Ascending aorta (tissue), 2 donors: ENCODE results near the gene OSBPL8. TPM values are rescaled to one million over a fixed set of nuclear protein-coding genes. Genes with fewer than 3 reads are reported as not detected.

Source experiments
- DNase-seq, 2 donors: peaks; one replicate each; pipeline ENCODE4 v3.0.0-alpha.2; 2019; ENCODE audit warnings: low spot score in 2 of 2
- H3K27ac ChIP-seq, 2 donors: fragments of 200-600 bp; sonication (generic); one replicate each; pipeline ENCODE4 v1.5.1; 2016 to 2017; ENCODE audit warnings: mild to moderate bottlenecking in 1 of 2
- H3K27me3 ChIP-seq: fragments of 200-600 bp; sonication (generic); one replicate; pipeline ENCODE4 v1.5.1; 2017
- H3K36me3 ChIP-seq, 2 donors: fragments of 200-600 bp; sonication (generic); one replicate each; pipeline ENCODE4 v1.5.1; 2016
- H3K4me1 ChIP-seq, 2 donors: fragments of 200-600 bp; sonication (generic); one replicate each; pipeline ENCODE4 v1.5.1; 2016 to 2017; ENCODE audit warnings: mild to moderate bottlenecking in 1 of 2
- H3K4me3 ChIP-seq, 2 donors: fragments of 200-600 bp; sonication (generic); one replicate each; pipeline ENCODE4 v1.5.1; 2016 to 2017; ENCODE audit warnings: mild to moderate bottlenecking in 1 of 2
- H3K9me3 ChIP-seq, 2 donors: fragments of 200-600 bp; sonication (generic); one replicate each; pipeline ENCODE4 v1.5.1; 2016
- CTCF ChIP-seq, 3 experiments: fragments of 200-600 bp in 2 of 3; fragments of 450-650 bp in 1 of 3; sonication (generic) in 2 of 3; IDR thresholded peaks; one replicate each; pipeline ENCODE4 v1.5.1; 2016 to 2019; ENCODE audit warnings: antibody characterized with exemption in 3 of 3, mild to moderate bottlenecking in 1 of 3, moderate library complexity in 1 of 3
- intact Hi-C: fragments of 100-400 bp; cut with DNase I; formaldehyde crosslinking; loops from one replicate; pipeline ENCODE4 v1.15.1; 2023
- total RNA-seq: library from RNA; depleted of rRNA; stranded (reverse); fragments of >200 nt; gene quantifications from one replicate; pipeline ENCODE4 v1.1.0, GENCODE V29; 2016

Gene OSBPL8
- total RNA-seq, 1 donor from 2014 or later = 18.6 TPM

GRCh38 chr12:76571256-76571655, 11.7 kb upstream of the OSBPL8 start:
- Histone ChIP-seq H3K27me3 (no peaks in the 10 kb centered on the region), H3K4me1 (no peaks in the 10 kb centered on the region), H3K9me3 (no peaks in the 10 kb centered on the region), H3K27ac (no peak overlapping the region), H3K36me3 (no peaks in the 10 kb centered on the region), H3K4me3 (no peak overlapping the region)
- intact Hi-C loops = no loop called here
- TF ChIP-seq CTCF (IDR thresholded peaks at IDR 0.05) = no peak
- no peak for DNase-seq

GRCh38 chr12:76569685-76570604, 10.4 kb upstream of the OSBPL8 start:
- intact Hi-C loops = loop anchor here (10.0 kb wide), 1 partner anchor 225 kb away; no protein-coding TSS in a partner anchor

GRCh38 chr12:76568888-76569551, 9.4 kb upstream of the OSBPL8 start:
- no peaks in the 10 kb centered on the region for H3K27me3 ChIP-seq
- TF ChIP-seq CTCF (IDR thresholded peaks at IDR 0.05) = no peak
- intact Hi-C loops = loop anchor here (10.0 kb wide), 1 partner anchor 226 kb away; no protein-coding TSS in a partner anchor

More at GRCh38 chr12:76569685-76570604, 10.4 kb upstream of the OSBPL8 start:
- Histone ChIP-seq H3K27ac (no peak overlapping the region), H3K9me3 (no peaks in the 10 kb centered on the region), H3K36me3 (no peaks in the 10 kb centered on the region), H3K4me1 (no peaks in the 10 kb centered on the region), H3K27me3 (no peaks in the 10 kb centered on the region), H3K4me3 (no peak overlapping the region)
- no peak for DNase-seq
- no peak for TF ChIP-seq CTCF (IDR thresholded peaks at IDR 0.05)

DNA sequence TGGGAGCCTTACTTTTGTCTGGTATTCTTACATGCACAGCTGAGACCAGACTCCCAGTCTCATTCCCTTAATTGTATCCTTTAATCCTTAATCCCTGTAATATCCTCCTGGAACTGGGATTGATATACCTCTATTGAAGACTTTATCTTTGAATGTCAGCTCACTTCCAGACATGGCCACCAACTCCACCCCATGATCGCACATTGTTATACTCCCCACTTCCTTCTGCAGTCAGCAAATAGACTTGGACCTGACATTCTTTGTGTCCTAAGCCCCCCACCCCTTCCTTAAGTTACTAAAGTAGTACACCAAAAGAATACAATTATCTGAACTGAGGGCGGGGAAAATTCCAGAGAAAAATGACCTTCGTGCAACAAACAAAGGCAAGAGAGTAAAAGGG, 8.6 kb upstream of the OSBPL8 start:
- TF ChIP-seq CTCF (IDR thresholded peaks at IDR 0.05) = no peak
- no peaks in the 10 kb centered on the region for H3K27me3 ChIP-seq
- no peaks in the 10 kb centered on the region for H3K36me3 ChIP-seq
- H3K27ac ChIP-seq = no peak overlapping the region
- no peaks in the 10 kb centered on the region for H3K4me1 ChIP-seq
- no peaks in the 10 kb centered on the region for H3K9me3 ChIP-seq
- intact Hi-C loops = loop anchor here (10.0 kb wide), 1 partner anchor 227 kb away; no protein-coding TSS in a partner anchor
- DNase-seq = no peak
- no peak overlapping the region for H3K4me3 ChIP-seq

More at GRCh38 chr12:76568888-76569551, 9.4 kb upstream of the OSBPL8 start:
- Histone ChIP-seq H3K36me3 (no peaks in the 10 kb centered on the region), H3K4me3 (no peak overlapping the region), H3K9me3 (no peaks in the 10 kb centered on the region), H3K4me1 (no peaks in the 10 kb centered on the region), H3K27ac (no peak overlapping the region)
- no peak for DNase-seq

DNA sequence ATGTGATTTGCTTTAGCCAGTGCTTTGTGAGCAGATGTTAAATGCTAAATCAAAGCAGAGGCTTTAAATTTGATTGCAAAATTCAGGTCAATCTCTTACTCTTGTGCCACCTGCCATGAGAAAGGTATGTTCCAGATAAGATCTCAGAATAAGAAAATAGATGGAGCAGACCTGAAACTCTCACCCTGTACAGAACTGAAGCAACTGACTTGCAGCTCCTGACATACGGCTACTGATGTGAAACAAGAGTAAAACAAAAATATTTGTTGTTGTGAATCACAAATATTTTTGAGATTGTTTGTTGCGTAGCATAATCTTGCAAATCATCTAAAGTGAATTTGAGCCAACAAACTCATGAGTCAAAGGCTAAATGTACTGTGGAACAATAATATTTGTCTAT, 3.5 kb upstream of the OSBPL8 start:
- peaks cover 3% of the 10 kb centered on the region in 2 donors for H3K4me1 ChIP-seq
- no peak for DNase-seq
- TF ChIP-seq CTCF (IDR thresholded peaks at IDR 0.05) = no peak
- H3K27me3 ChIP-seq = no peaks in the 10 kb centered on the region
- H3K36me3 ChIP-seq = no peaks in the 10 kb centered on the region
- no peak overlapping the region for H3K27ac ChIP-seq
- no peak overlapping the region for H3K4me3 ChIP-seq
- no peaks in the 10 kb centered on the region for H3K9me3 ChIP-seq
- intact Hi-C loops = loop anchor here (10.0 kb wide), 1 partner anchor 232 kb away; no protein-coding TSS in a partner anchor
